ENCODE results near the gene ZNF559. TPM values are rescaled to one million over a fixed set of nuclear protein-coding genes. Genes with fewer than 3 reads are reported as not detected.

Gene ZNF559
- total and polyA plus RNA-seq, 2 of the 8 experiments (the other 6 are each of a cell fraction or from before 2014, with no cell fraction given), result 10.2 to 17.6 TPM

DNA sequence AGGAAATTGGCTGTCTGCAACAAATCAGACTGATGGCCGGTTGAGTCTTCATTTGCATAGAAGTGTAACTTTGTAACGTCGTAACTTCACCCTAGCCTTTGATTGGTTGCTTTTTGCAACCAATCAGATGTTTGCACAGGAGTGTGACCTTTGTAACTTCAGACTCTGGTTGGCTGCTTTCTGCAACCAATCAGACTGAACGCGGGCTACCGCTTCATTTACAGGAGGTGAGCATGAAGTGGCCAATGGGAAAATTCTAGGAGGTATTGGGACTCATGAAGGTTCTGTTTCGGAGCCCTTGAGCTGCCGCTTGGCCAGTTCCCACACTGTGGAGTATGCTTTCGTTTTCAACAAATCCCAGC lies 441 bp upstream of the ZNF559 start:
- H3K27ac ChIP-seq (ENCODE audit: low read depth, low read length), result peak overlapping the region; percentile 29; the same call in 1 of the 2 replicates
- no peaks in the 10 kb centered on the region for H3K23me2 ChIP-seq (ENCODE audit: low read depth, low read length)
- H3K4me1 ChIP-seq (replicated peaks in 1 of 4; ENCODE audit: control insufficient read depth in 3 of 4, insufficient read depth in 4 of 4, low read length in 3 of 4), result no peaks in the 10 kb centered on the region; a peak in 2 of 7 replicates
- ChIA-PET CTCF (ENCODE audit: partially characterized antibody) (interaction anchor here (0.6 kb wide), 1 partner anchor 295 kb away, joined by 3 read pairs; no protein-coding TSS in a partner anchor), POLR2A (ENCODE audit: partially characterized antibody) (interaction anchor here (0.7 to 1.7 kb wide), 3 partner anchors 14 to 112 kb away, joined by 3 to 5 read pairs (median 4); partner anchors contain the start of genes ZNF266 and ZNF699)
- no peak overlapping the region for H3K56ac ChIP-seq (replicated peaks; ENCODE audit: insufficient read length, low read depth, low read length)
- H2BK20ac ChIP-seq (ENCODE audit: low read length), result no peak overlapping the region
- no peak for DNase-seq (ENCODE audit: low read depth in 1 of 2, low spot score in 2 of 2)
- no peak overlapping the region; the same call in 1 of the 2 replicates for H2BK5ac ChIP-seq (ENCODE audit: low read depth, low read length)
- no peak overlapping the region for H4K91ac ChIP-seq (replicated peaks; ENCODE audit: insufficient read length, low read length)
- H3K4me2 ChIP-seq (ENCODE audit: insufficient read depth in 1 of 2, low read depth in 2 of 2, low read length in 2 of 2), result peak overlapping the region; percentile 67 to 74
- TF ChIP-seq CHD2 (IDR thresholded peaks at IDR 0.05; ENCODE audit: low read length) (no peak), EGR1 (IDR thresholded peaks at IDR 0.05; ENCODE audit: borderline replicate concordance, low read depth, low read length) (no peak), SP1 (IDR thresholded peaks at IDR 0.05; ENCODE audit: low read depth, low read length) (peak; percentile 83), RFX5 (IDR thresholded peaks at IDR 0.05; ENCODE audit: borderline replicate concordance, low read depth, low read length) (no peak), HDAC6 (IDR thresholded peaks at IDR 0.05; ENCODE audit: low read depth, low read length) (no peak), JUND (IDR thresholded peaks at IDR 0.05; ENCODE audit: low read length) (no peak), RBBP5 (IDR thresholded peaks at IDR 0.05; ENCODE audit: borderline replicate concordance, low read depth, low read length) (no peak), RAD21 (IDR thresholded peaks at IDR 0.05 in 1 of 2, conservative IDR thresholded peaks at IDR 0.05 in 1 of 2; ENCODE audit: low read depth in 2 of 2, low read length in 2 of 2) (no peak), SAP30 (IDR thresholded peaks at IDR 0.05; ENCODE audit: insufficient read depth, insufficient replicate concordance, low read length) (no peak), TAF7 (optimal IDR thresholded peaks at IDR 0.05; ENCODE audit: borderline replicate concordance, low read depth, low read length) (no peak), NANOG (IDR thresholded peaks at IDR 0.05; ENCODE audit: insufficient read depth, low read depth, low read length, poor library complexity, severe bottlenecking) (no peak)
- TF ChIP-seq, protein P1, sequence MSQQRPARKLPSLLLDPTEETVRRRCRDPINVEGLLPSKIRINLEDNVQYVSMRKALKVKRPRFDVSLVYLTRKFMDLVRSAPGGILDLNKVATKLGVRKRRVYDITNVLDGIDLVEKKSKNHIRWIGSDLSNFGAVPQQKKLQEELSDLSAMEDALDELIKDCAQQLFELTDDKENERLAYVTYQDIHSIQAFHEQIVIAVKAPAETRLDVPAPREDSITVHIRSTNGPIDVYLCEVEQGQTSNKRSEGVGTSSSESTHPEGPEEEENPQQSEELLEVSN (IDR thresholded peaks at IDR 0.05), result peak; percentile 75
- 27% methylated on average over 9 of the region's 9 CpGs; no CpG with 5 or more reads in 1 of the 2 experiments for WGBS, 2 experiments (ENCODE audit: extremely low coverage in 1 of 2, insufficient coverage in 1 of 2, insufficient read length in 1 of 2, insufficient replicate concordance in 2 of 2, low coverage in 1 of 2, low lambda C conversion rate in 2 of 2, missing lambda C conversion rate in 1 of 2)
- no peak for FAIRE-seq
- peak overlapping the region in 1 of 4 experiments; percentile 8; a peak in 2 of 7 replicates for H3K9ac ChIP-seq (replicated peaks in 1 of 4; ENCODE audit: extremely low read depth in 1 of 4, low read depth in 3 of 4, low read length in 3 of 4)
- no peak overlapping the region for H2BK15ac ChIP-seq (ENCODE audit: low read length)
- peaks cover 12 to 27% of the 10 kb centered on the region in 2 experiments; a peak in 3 of 4 replicates for H3K9me3 ChIP-seq (ENCODE audit: insufficient read depth in 2 of 2, low read depth in 1 of 2, low read length in 1 of 2)
- H4K20me1 ChIP-seq (replicated peaks in 1 of 2; ENCODE audit: control insufficient read depth in 1 of 2, insufficient read depth in 2 of 2, low read length in 2 of 2), result no peaks in the 10 kb centered on the region
- no peak overlapping the region for H3K14ac ChIP-seq (ENCODE audit: insufficient read length)
- H4K8ac ChIP-seq (ENCODE audit: extremely low read depth, insufficient read depth, low read length), result no peak overlapping the region
- H3K18ac ChIP-seq (ENCODE audit: extremely low read depth, low read length), result peak overlapping the region; percentile 9; the same call in 1 of the 2 replicates
- peak overlapping the region; percentile 71 to 88 (median 75); a peak in 6 of 8 replicates for H3K4me3 ChIP-seq (ENCODE audit: extremely low read depth in 1 of 4, insufficient read depth in 2 of 4, low read depth in 3 of 4, low read length in 4 of 4)
- peaks cover 0 to 11% (median 4%) of the 10 kb centered on the region in 4 experiments; a peak in 4 of 8 replicates for H3K36me3 ChIP-seq (ENCODE audit: control insufficient read depth in 2 of 4, insufficient read depth in 4 of 4, low read length in 3 of 4)
- H3K27me3 ChIP-seq (replicated peaks in 1 of 4; ENCODE audit: control insufficient read depth in 3 of 4, extremely low read depth in 1 of 4, insufficient read depth in 3 of 4, low read length in 3 of 4), result no peaks in the 10 kb centered on the region
- H2BK120ac ChIP-seq (replicated peaks; ENCODE audit: low read depth, low read length), result no peak overlapping the region
- H2AFZ ChIP-seq (ENCODE audit: low read length), result peak overlapping the region; percentile 77; the same call in 1 of the 2 replicates
- H4K5ac ChIP-seq (ENCODE audit: insufficient read length, low read depth, low read length), result no peak overlapping the region
- H2AK5ac ChIP-seq (ENCODE audit: low read depth, low read length), result no peak overlapping the region
- H3K79me1 ChIP-seq (ENCODE audit: low read depth, low read length), result peaks cover 3% of the 10 kb centered on the region; the same call in 1 of the 2 replicates
- no peak overlapping the region for H2BK12ac ChIP-seq (ENCODE audit: low read depth, low read length)
- H3K4ac ChIP-seq (replicated peaks; ENCODE audit: insufficient read length, low read depth, low read length), result no peak overlapping the region
- H3K23ac ChIP-seq (ENCODE audit: insufficient read length), result no peak overlapping the region
- H3K79me2 ChIP-seq (ENCODE audit: control insufficient read depth in 1 of 2, insufficient read depth in 2 of 2, low read length in 2 of 2), result peaks cover 6 to 26% of the 10 kb centered on the region in 2 experiments

All from H1 (cell line).